NCI-H1105 treated with DMSO at 0.1 percent for 48 hours (cell line): ENCODE data around the gene SLCO3A1.

Experiments
- DNase-seq: peaks from one replicate; lab custom pipeline; 2025; lab: John Stamatoyannopoulos, UW

The SLCO3A1 gene

DNA sequence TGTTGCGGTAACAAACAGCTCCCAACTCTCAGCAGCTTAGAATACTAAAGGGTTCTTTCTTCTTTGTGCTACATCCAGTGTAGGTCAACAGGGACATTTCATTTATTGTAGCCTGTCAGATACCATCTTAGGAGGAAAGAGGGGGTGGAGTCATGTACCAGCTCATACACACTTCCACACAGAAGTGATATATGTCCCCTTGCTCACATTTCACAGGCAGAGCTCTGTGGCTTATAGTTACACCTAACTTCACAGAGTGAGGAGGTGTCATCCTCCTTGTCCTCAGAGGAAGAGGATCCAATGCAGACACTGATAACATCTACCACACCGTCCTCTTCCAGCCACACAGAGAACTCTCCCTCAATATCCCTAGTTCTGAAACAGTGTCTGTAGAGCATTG, 247.2 kb downstream of the SLCO3A1 start:
- no peak for DNase-seq

DNA sequence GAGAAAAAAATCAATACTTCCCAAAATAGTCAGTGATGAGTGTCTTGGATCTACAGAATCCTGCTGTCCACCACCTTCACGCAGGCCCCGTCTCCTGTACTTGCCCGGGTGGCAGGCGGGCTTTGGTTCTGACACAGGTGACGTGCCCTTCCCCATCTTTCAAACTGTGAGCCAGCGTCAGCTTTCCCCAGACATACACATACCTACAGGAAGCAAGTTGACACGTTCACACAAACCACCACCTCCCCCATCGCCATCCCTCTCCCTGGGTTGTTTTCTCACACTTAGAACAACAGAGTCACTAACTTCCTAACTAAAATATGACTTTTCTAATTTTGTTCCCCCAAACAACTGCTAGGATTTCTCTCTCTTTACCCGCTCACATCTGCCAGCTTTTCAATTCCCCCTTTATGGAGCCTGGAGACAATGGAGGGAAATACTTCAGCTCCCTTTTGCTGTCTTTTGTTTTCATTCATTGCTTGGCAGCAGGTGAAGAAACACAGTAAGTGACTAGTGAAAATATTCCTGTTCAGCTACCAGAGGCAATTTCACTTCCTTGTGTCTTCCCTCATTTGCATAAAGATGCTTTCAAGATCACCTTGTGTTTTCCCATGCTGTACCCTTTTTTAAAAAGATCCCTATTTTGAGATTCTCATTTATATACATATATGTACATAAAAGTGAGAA, 248.3 kb downstream of the SLCO3A1 start:
- DNase-seq, result no peak

DNA sequence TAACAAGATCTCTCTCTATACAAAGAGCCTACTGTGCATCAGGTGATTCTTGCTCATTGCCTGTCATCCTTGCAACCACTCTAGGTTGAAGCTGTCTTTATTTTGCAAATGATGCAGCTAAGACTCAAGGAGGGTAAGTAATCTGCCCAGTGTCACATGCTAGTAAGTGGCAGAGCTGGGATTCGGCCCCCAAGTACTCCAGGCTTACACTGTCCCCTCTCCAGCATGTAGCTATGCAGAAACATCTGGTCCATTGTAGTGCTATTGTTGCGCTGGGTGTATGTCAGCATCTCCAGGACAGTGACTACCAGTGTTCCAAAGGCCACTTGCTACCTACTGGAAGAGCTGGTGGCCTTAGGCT, 248.9 kb downstream of the SLCO3A1 start:
- no peak for DNase-seq

DNA sequence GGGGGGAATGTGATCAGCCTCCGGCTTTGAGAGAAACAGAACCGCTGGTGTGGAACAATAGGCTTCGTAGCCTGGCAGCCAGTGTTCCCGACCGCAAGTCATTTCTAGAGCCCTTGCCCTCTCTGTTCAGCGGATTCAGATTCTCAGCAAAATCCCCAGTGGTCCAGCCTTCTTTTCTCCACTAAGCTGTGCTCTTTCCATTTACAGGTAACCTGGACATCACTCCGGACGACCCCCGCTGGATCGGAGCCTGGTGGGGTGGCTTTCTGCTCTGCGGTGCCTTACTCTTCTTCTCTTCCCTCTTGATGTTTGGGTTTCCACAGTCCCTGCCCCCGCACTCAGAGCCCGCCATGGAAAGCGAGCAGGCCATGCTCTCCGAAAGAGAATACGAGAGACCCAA, 250.6 kb downstream of the SLCO3A1 start:
- no peak for DNase-seq

DNA sequence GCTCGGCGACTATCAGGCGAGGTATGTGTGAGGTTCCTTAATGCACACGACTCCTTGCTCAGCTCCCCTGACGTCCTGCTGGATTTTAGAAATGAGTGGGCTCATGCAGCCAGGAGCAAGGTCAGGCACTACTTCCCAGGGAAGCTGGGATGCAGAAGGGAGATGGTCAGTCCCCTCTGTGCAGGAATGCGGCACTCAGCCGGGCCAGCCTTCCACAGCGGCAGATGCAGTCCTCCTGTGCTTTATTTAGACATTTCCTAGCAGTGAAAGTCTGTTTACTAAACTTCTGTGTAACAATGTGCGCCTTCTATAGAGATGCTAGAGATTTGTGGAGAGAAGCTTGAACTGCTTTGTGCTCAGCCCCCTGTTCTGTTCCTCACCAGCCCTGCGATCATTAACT, 252.1 kb downstream of the SLCO3A1 start:
- DNase-seq, result no peak

DNA sequence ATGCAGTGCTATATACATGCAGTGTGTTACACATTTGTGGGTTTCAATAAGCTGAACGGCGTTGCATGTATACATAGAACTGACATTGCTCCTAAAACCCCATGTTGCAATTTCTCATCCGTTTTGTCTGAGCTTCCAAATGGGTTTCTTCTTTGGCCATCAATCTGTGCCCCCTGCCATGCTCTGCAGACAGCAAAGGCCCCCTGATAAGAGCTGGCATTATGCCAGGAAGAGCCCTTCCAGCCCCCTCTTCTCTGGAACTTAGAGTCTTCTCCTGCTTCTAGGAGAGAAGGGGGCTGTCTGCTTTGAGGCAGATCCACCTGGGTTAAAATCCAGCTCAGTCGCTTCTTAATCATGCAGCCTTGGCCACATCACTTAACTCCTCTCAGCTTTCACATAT, 254.0 kb downstream of the SLCO3A1 start:
- DNase-seq, result no peak

DNA sequence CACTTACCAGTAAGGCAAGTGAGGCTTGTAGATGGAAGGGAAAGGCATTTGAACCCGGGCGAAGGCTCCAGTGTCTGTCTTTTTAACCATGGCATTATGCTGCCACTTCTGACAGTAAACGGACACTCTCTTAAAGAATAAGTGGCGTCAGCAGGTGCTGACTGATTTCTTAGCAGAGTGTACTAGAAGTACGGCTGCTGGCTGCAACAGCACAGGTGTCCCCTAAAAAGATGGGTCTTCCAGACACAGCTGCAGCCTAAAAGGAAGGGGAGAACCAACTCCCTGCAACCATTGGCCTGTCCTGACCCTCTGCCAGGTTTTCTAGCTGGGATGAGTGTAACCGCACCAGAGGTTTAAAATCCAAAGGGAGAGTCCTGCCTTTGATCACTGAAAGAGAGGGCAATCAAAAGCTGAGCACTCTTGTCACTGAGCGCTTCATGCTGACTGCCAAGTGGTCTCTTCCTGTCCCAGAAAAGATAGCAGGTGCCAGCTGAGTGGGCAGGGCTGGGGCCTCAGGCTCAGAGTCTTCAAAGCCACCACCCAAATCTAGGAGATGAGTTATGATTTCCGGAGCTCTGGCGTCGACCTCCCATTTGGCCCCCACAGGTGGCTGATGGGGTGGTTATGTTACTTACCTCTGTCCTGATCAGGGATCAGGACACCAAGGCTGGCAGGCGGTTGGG, 255.8 kb downstream of the SLCO3A1 start:
- DNase-seq, result no peak

DNA sequence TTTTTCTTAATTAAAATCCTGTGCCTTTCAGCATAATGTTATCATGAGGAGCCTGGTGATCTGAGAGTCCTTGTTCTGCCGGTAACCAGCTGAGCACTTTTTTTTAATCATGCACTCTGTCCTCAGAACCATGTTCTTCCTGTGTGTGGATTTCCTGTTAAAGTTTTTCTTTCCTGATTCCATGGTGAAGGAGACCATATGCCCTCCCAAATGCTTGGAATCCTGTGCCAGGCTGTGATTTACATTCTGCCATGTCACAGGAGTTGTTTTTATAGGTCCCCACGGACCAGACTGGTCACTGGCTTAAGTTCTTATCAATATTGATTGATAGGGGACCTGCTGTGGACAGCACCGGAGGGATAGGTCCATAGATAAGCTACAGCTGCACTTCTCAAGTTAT, 257.8 kb downstream of the SLCO3A1 start:
- no peak for DNase-seq

DNA sequence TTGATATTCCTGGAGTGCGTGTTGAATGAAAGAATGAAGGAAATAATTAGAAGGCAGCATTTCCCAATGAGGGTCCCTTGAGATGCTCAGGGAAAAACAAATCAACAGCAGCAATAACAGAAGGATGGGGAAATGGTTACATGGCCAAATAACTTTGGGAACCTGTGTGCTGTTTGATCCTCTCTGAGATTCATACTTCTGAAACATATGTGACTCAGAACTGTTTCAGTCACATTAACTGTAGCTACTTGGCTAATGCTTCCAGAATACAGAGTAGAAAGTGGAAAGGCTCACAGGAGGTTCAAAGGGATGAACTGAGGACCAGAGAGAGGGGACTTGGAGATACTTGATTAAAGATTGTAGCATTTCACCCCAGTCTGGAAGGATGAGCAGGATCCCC, 258.2 kb downstream of the SLCO3A1 start:
- no peak for DNase-seq

DNA sequence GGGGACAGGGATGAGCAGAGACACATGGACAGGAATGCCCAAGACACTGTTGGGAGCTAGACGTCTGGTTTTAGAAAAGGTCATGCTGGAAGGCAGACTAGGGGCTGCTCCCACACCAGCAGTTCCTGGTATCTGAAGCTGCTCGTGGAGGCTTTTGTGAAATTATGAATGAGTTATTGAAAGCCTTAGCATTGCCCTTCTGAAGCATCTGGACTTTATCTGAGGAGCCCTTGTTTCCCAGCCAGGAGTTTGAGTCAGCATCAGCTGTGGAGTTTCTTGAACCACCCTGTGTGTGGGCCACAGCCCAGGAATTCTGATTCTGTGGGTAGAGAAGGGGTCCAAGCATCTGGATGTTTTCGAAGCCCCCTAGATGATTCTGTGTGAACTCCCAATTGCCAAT, 258.7 kb downstream of the SLCO3A1 start:
- no peak for DNase-seq

DNA sequence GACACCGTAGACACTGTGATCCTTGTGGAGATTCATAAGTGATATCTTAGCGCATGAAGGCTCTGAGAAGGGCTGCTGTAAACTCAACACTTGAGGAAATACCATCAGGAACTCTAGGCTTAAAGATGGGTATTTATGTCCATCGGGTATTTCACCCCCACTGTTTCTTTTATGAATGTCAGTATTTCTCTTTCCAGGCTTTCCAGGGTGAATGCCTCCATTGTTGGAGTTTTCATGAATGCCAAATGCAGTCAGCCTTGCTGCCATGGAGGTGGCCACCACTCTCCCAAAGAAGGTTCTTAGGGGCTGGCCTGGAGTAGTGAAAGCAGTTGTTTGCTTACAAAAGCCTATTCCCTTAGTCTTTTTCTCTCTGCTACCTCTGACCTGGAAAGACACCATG, 259.2 kb downstream of the SLCO3A1 start:
- DNase-seq, result no peak

DNA sequence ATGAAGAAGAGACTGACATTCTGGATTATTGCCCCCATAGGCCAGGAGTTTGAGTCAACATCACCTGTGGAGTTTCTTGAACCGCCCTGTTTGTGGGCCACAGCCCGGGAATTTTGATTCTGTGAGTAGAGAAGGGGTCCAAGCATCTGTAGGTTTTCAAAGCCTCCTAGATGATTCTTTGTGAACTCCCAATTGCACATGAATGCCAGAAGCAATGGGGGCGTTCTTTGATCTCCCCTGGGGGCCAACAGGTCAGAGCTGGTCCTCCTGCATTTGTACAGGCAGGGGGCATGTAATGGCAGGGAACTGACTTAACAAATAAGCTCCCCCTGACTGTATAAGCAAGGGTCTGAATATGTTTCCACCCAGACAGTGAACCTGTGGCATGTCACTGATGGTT, 260.3 kb downstream of the SLCO3A1 start:
- no peak for DNase-seq

DNA sequence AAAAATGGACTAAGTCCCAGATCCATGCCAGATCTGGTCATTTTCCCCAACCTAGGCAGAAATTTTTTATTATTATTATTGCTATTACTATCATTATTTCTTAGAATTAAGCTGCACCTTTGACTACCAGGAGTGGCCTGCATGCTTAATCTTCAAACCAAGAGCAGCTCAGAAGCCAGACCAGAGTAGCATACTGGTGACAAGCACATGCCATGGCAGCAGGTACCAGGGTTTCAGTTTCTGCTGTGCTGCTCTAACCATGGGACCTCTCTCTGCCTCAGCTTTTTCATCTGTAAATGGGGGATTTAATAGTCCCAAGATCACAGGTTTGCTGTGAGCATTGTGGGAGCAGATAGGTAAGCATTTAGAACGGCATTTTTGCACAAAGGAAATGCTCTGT, 262.3 kb downstream of the SLCO3A1 start:
- no peak for DNase-seq

DNA sequence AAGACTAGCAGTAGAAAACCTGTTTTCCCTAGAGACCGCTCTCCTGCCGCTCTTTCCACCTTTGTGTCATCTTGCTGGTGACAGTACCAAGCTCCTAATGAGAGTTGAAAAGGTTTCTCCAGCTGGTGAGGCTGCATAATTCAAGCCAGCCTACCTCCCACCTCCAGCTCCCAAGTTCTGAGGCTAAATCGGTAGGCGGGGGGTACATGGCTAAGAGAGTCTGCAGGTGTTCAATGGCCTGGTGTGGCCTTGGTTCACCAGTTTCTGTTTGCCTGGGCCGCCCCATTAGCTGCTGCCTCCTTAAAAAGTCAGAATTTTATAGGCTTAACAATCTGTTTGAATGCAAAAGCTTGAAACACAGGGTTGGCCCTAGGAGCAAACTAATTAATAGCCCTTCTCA, 262.8 kb downstream of the SLCO3A1 start:
- DNase-seq, result no peak

DNA sequence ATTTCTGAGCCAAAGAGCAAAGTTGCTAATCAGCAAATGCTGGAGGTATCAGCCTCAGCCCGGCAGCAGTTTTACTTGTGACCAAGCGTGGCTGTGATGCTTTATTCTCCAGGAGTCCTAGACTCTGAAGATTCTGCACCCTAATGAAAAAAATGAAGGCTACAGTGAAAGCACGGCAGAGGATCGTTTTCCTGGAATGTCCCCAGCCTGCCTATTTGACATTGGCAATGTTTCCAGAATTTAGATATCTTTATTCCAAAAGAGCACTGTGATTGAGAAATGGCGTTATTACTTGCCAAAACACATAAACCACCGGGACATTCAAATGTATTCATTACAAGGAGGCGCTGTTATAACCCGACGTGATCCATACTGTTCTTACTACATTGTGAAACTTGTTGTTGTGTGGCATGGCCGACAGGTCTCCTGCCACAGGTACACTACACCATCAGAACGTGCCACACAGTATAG, 263.8 kb downstream of the SLCO3A1 start:
- no peak for DNase-seq

DNA sequence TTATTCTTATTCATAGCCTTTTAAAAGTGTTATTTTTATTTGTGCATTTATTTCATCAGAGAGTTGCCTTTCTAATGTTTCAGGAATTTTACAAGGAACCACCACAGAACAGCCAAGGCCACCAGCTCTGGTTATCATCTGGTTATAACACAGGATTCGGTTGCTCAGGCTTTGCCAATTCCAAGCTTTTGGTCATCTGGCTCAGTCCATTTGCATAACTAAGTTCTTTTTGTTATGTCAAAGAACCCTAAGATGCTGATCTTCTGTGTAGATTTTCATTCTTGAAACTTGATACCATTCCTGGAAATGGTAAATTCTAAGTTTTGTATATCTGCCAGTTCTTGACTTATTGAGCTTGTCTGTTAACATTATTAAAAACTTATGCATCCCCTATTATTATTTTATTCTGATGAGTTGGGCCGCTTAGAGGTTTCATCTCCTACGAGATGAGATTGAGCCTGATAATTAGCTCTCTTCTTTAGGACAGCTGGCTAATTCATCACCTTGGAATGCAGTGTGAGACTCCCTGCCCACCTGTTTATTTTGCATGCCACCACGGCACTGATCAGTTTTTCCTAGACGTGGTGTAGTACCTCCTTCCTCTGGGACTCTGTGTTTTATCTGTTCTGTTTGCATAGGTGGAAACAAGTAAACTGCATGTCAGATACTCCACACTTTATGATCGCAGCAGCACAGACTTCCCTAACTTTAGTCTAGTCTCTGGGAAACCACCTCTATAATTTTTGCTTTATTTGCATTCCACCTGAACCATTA, 264.8 kb downstream of the SLCO3A1 start:
- DNase-seq, result no peak

DNA sequence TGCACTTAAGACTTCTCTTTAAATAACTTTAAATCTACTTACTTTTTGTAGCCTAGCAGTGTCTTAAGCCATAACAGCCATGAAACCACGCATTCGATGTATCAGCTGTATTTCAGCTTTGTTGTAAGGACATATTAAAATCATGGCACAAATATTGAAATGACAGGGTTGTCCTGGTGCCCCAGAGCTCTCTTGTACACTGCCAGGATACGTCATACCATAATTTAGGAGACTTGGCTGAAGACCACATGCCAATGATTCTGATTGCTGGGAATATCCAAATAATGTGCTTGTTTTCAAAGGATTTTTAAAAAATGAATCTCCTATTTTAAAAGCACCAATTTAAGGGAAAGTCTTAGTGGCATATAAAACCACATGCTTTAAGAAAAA, 265.4 kb downstream of the SLCO3A1 start:
- DNase-seq, result no peak

DNA sequence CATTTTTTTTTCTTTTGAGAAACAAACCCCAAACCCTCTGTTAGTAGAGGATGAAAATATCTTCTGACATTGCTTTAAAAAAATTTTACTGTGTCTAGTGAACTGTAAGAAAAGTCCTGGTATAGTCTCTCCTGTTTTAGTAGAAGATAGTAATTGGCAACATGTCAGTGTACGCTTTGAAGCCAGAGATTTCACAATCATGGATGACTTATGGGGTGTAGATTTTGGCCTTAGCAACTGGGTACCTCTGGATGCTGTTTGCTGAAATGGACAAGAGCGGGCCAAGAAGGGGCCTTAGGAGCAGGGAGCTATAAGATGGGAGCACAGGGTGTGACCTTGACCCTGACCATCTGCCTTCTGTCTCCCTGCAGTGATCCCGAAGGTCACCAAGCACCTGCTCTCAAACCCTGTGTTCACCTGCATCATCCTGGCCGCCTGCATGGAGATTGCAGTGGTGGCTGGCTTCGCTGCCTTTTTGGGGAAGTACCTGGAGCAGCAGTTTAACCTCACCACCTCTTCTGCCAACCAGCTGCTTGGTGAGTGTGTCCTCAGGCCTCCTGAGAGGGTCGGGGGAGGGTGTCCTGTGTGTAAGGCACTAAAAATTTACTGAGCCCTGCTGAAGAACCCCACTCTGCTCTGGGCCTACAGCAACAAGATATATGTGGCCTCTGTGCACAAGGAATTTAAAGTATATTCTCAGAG, 266.7 kb downstream of the SLCO3A1 start:
- DNase-seq, result no peak

DNA sequence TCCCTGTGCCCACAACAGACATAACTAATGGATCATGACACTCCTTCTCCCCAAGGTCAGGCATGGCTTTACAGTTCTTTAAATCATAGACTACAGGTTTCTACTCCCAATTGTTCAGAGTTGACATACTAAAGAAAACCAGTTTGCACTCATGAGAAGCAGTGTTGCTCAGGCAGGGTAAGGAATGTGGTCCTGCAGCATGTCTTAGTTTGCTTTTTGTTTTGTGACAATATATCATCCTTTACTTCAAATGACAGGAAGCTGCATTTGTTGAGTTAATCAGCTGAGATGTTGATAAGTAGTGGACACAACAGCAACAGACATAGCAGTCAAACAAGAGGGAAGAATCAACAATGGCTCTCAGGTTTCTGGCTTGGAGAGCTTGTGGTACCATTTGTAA, 267.5 kb downstream of the SLCO3A1 start:
- DNase-seq, result no peak

DNA sequence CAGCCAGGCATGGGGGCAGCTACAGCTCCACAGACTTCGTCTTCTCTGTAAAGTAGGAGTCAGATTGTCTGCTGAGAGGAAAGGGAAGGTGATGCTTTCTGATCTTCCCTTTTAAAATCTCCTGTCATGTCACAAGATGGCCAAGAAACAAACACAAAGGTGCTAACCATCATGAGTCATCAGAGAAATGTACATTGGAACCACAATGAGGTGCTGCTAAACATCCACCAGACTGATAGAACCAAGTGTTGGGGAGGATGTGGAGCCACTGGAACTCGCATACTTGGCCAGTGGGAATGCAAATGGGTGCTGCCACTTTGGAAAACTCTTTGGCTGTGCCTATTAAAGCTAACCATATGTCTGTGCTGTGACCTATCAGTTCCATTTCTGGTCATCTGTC, 268.8 kb downstream of the SLCO3A1 start:
- DNase-seq, result no peak

DNA sequence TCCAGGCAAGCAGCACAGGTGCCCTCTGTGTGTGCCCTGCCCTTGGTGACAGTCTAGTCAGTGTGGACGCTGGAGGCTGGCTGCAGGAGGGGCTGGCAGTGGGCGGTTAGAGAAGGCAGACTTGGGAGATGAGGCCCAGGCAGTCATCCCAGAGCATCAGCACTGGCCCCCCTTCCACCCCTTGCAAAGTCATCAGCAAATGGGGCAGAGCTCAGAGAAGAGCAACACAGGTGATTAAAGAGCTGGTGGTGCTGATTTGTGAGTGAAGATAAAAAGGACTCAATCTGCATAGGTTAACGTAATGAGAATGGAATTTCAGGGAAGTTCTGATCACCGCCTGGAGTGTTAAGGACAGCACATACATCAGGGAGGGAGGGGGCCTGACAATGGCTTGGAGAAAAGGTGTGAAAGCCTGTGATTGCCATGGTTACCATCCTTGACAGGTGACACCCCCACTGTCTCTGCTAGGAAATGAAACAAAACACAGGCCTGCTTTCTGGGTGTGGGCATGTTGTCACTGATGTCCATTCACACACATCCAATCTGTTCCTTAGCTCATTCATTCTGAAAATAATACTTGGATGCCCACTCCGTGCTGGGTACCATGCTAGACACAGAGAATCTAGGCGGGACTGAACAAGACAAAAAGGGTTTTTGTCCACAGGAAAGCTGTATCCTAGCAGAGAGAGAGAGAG, 270.6 kb downstream of the SLCO3A1 start:
- DNase-seq, result no peak

DNA sequence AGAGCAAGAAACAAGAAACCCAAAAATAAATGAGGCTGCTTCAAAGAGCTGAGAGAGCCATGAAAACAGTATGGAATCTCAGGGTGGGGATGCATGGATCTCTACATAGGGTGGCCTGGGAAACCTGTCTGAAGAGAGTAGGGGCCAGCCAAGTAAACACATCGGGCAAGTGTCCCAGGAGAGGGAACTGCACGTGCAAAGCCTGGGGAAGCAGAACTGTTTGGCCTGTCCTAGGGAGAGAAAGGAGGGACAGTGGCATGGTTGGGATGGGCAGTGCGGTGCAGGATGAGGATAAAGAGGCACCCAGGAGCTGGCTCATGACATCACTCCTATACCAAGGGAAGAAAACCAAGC, 271.1 kb downstream of the SLCO3A1 start:
- DNase-seq, result no peak
